ENCODE data around the gene PSMA4.

DNA sequence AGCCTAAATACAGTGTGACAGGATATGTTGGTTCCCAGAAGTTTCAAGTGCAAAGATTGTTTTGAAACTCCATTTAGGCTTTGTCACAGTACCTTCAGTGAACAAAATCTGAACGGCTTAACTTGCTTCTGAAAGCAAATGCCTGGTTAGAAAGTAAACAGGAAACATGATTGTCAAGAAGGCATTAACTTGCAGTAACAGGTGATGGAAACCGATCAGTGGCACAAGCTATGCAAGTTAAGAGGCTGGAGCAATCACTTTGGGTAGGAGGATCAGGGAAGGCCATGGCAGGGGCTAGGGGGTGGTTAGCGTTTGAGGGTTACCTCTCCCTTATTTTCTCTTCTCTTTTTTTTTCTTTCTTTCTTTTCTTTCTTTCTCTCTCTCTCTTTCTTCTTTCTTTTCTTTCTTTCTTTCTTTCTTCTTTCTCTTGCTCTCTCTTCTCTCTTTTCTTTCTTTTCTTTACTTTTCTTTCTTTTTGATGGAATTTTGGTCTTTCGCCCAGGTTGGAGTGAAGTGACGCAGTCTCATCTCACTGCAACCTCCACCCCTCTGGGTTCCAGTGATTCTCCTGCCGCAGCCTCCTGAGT lies 30.4 kb upstream of the PSMA4 start:
- TF ChIP-seq, protein P1, sequence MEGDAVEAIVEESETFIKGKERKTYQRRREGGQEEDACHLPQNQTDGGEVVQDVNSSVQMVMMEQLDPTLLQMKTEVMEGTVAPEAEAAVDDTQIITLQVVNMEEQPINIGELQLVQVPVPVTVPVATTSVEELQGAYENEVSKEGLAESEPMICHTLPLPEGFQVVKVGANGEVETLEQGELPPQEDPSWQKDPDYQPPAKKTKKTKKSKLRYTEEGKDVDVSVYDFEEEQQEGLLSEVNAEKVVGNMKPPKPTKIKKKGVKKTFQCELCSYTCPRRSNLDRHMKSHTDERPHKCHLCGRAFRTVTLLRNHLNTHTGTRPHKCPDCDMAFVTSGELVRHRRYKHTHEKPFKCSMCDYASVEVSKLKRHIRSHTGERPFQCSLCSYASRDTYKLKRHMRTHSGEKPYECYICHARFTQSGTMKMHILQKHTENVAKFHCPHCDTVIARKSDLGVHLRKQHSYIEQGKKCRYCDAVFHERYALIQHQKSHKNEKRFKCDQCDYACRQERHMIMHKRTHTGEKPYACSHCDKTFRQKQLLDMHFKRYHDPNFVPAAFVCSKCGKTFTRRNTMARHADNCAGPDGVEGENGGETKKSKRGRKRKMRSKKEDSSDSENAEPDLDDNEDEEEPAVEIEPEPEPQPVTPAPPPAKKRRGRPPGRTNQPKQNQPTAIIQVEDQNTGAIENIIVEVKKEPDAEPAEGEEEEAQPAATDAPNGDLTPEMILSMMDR (IDR thresholded peaks at IDR 0.05): no peak
- TF ChIP-seq EZH2 (IDR thresholded peaks at IDR 0.05): no peak

All from neural progenitor cell (in vitro differentiated cells).